ENCODE measurements around the gene MAMDC2. TPM values are rescaled to one million over a fixed set of nuclear protein-coding genes. Genes with fewer than 3 reads are reported as not detected.

The MAMDC2 gene
- total and polyA plus RNA-seq, 5 donors from 2014 or later, result 0.10 TPM; not detected in 4

- H3K4me1 Mint-ChIP-seq, result peaks cover 0 to 3% (median 0%) of the 10 kb centered on the region in 4 donors
- peaks cover 0 to 2% (median 0%) of the 10 kb centered on the region in 7 donors for H3K9me3 Mint-ChIP-seq
- Histone ChIP-seq H3K27ac (ENCODE audit: insufficient read depth, low read length, poor library complexity, severe bottlenecking) (no peak overlapping the region), H3K4me1 (ENCODE audit: control insufficient read depth, insufficient read depth, low read length, poor library complexity, severe bottlenecking) (no peaks in the 10 kb centered on the region), H3K4me3 (ENCODE audit: low read depth, low read length) (no peak overlapping the region), H3K36me3 (ENCODE audit: control insufficient read depth, insufficient read depth, low read length) (no peaks in the 10 kb centered on the region), H3K27me3 (ENCODE audit: control insufficient read depth, insufficient read depth, low read length) (no peaks in the 10 kb centered on the region), H3K9me3 (ENCODE audit: control insufficient read depth in 2 of 2, low read length in 2 of 2) (no peaks in the 10 kb centered on the region)
- H3K27me3 Mint-ChIP-seq, result peaks cover 10% of the 10 kb centered on the region
- H3K36me3 Mint-ChIP-seq, result no peaks in the 10 kb centered on the region
- no peak overlapping the region for H3K27ac Mint-ChIP-seq
- no peak for ATAC-seq (ENCODE audit: low read depth in 2 of 2)
- H3K4me3 Mint-ChIP-seq, result no peak overlapping the region
- DNase-seq, result no peak
Measured at GRCh38 chr9:70144131-70144503, 100.5 kb downstream of the MAMDC2 start.

- H3K4me3 ChIP-seq (ENCODE audit: low read depth, low read length), result no peak overlapping the region
- DNase-seq (no peak), ATAC-seq (ENCODE audit: low read depth in 2 of 2) (no peak)
- Mint-ChIP-seq H3K27ac (no peak overlapping the region), H3K36me3 (no peaks in the 10 kb centered on the region), H3K4me1 (peaks cover 0 to 3% (median 0%) of the 10 kb centered on the region in 4 donors), H3K4me3 (no peak overlapping the region), H3K9me3 (peaks cover 0 to 1% (median 0%) of the 10 kb centered on the region in 7 donors), H3K27me3 (peaks cover 10% of the 10 kb centered on the region)
- H3K9me3 ChIP-seq (ENCODE audit: control insufficient read depth in 2 of 2, low read length in 2 of 2), result no peaks in the 10 kb centered on the region
- no peaks in the 10 kb centered on the region for H3K4me1 ChIP-seq (ENCODE audit: control insufficient read depth, insufficient read depth, low read length, poor library complexity, severe bottlenecking)
- no peak overlapping the region for H3K27ac ChIP-seq (ENCODE audit: insufficient read depth, low read length, poor library complexity, severe bottlenecking)
- no peaks in the 10 kb centered on the region for H3K27me3 ChIP-seq (ENCODE audit: control insufficient read depth, insufficient read depth, low read length)
- H3K36me3 ChIP-seq (ENCODE audit: control insufficient read depth, insufficient read depth, low read length), result no peaks in the 10 kb centered on the region
Measured at GRCh38 chr9:70145981-70146380, 102.3 kb downstream of the MAMDC2 start.

GRCh38 chr9:70147196-70147595 is 103.5 kb downstream of the MAMDC2 start:
- ATAC-seq (ENCODE audit: low read depth in 2 of 2), result no peak
- H3K4me1 Mint-ChIP-seq, result peaks cover 0 to 3% (median 0%) of the 10 kb centered on the region in 4 donors
- H3K4me3 Mint-ChIP-seq, result no peak overlapping the region
- Histone ChIP-seq H3K4me3 (ENCODE audit: low read depth, low read length) (no peak overlapping the region), H3K36me3 (ENCODE audit: control insufficient read depth, insufficient read depth, low read length) (no peaks in the 10 kb centered on the region), H3K4me1 (ENCODE audit: control insufficient read depth, insufficient read depth, low read length, poor library complexity, severe bottlenecking) (no peaks in the 10 kb centered on the region), H3K27me3 (ENCODE audit: control insufficient read depth, insufficient read depth, low read length) (no peaks in the 10 kb centered on the region), H3K27ac (ENCODE audit: insufficient read depth, low read length, poor library complexity, severe bottlenecking) (no peak overlapping the region), H3K9me3 (ENCODE audit: control insufficient read depth in 2 of 2, low read length in 2 of 2) (no peaks in the 10 kb centered on the region)
- H3K27me3 Mint-ChIP-seq, result peaks cover 5% of the 10 kb centered on the region
- H3K9me3 Mint-ChIP-seq, result peaks cover 0 to 1% (median 0%) of the 10 kb centered on the region in 7 donors
- DNase-seq, result no peak
- H3K27ac Mint-ChIP-seq, result no peak overlapping the region
- H3K36me3 Mint-ChIP-seq, result no peaks in the 10 kb centered on the region

GRCh38 chr9:70147651-70148050 is 104.0 kb downstream of the MAMDC2 start:
- H3K4me1 Mint-ChIP-seq, result peaks cover 0 to 3% (median 0%) of the 10 kb centered on the region in 4 donors
- H3K27ac Mint-ChIP-seq, result no peak overlapping the region
- no peak for ATAC-seq (ENCODE audit: low read depth in 2 of 2)

GRCh38 chr9:70152350-70152749 is 108.7 kb downstream of the MAMDC2 start:
- Histone ChIP-seq H3K9me3 (ENCODE audit: control insufficient read depth in 2 of 2, low read length in 2 of 2) (no peaks in the 10 kb centered on the region), H3K36me3 (ENCODE audit: control insufficient read depth, insufficient read depth, low read length) (no peaks in the 10 kb centered on the region), H3K4me1 (ENCODE audit: control insufficient read depth, insufficient read depth, low read length, poor library complexity, severe bottlenecking) (no peaks in the 10 kb centered on the region), H3K4me3 (ENCODE audit: low read depth, low read length) (no peak overlapping the region), H3K27ac (ENCODE audit: insufficient read depth, low read length, poor library complexity, severe bottlenecking) (no peak overlapping the region), H3K27me3 (ENCODE audit: control insufficient read depth, insufficient read depth, low read length) (peaks cover 4% of the 10 kb centered on the region)
- DNase-seq (no peak), ATAC-seq (ENCODE audit: low read depth in 2 of 2) (no peak)
- Mint-ChIP-seq H3K36me3 (no peaks in the 10 kb centered on the region), H3K9me3 (peaks cover 0 to 2% (median 0%) of the 10 kb centered on the region in 7 donors), H3K27ac (no peak overlapping the region), H3K27me3 (peaks cover 12% of the 10 kb centered on the region), H3K4me3 (no peak overlapping the region), H3K4me1 (peaks cover 0 to 3% (median 0%) of the 10 kb centered on the region in 4 donors)

More at GRCh38 chr9:70147651-70148050, 104.0 kb downstream of the MAMDC2 start:
- Histone ChIP-seq H3K27ac (ENCODE audit: insufficient read depth, low read length, poor library complexity, severe bottlenecking) (no peak overlapping the region), H3K36me3 (ENCODE audit: control insufficient read depth, insufficient read depth, low read length) (no peaks in the 10 kb centered on the region), H3K9me3 (ENCODE audit: control insufficient read depth in 2 of 2, low read length in 2 of 2) (no peaks in the 10 kb centered on the region), H3K4me3 (ENCODE audit: low read depth, low read length) (no peak overlapping the region), H3K4me1 (ENCODE audit: control insufficient read depth, insufficient read depth, low read length, poor library complexity, severe bottlenecking) (no peaks in the 10 kb centered on the region), H3K27me3 (ENCODE audit: control insufficient read depth, insufficient read depth, low read length) (no peaks in the 10 kb centered on the region)
- H3K27me3 Mint-ChIP-seq, result peaks cover 5% of the 10 kb centered on the region
- no peaks in the 10 kb centered on the region for H3K36me3 Mint-ChIP-seq
- peaks cover 0 to 1% (median 0%) of the 10 kb centered on the region in 7 donors for H3K9me3 Mint-ChIP-seq
- no peak for DNase-seq
- no peak overlapping the region for H3K4me3 Mint-ChIP-seq

GRCh38 chr9:70156729-70157128 is 113.1 kb downstream of the MAMDC2 start:
- Mint-ChIP-seq H3K27me3 (peaks cover 14% of the 10 kb centered on the region), H3K4me3 (no peak overlapping the region), H3K9me3 (peaks cover 0 to 2% (median 0%) of the 10 kb centered on the region in 7 donors), H3K27ac (no peak overlapping the region), H3K4me1 (no peaks in the 10 kb centered on the region), H3K36me3 (no peaks in the 10 kb centered on the region)
- no peak overlapping the region for H3K4me3 ChIP-seq (ENCODE audit: low read depth, low read length)
- peaks cover 5% of the 10 kb centered on the region for H3K27me3 ChIP-seq (ENCODE audit: control insufficient read depth, insufficient read depth, low read length)
- no peaks in the 10 kb centered on the region for H3K4me1 ChIP-seq (ENCODE audit: control insufficient read depth, insufficient read depth, low read length, poor library complexity, severe bottlenecking)
- H3K9me3 ChIP-seq (ENCODE audit: control insufficient read depth in 2 of 2, low read length in 2 of 2), result no peaks in the 10 kb centered on the region
- no peak overlapping the region for H3K27ac ChIP-seq (ENCODE audit: insufficient read depth, low read length, poor library complexity, severe bottlenecking)
- ATAC-seq (ENCODE audit: low read depth in 2 of 2) (no peak), DNase-seq (no peak)
- no peaks in the 10 kb centered on the region for H3K36me3 ChIP-seq (ENCODE audit: control insufficient read depth, insufficient read depth, low read length)

- Histone ChIP-seq H3K4me3 (ENCODE audit: low read depth, low read length) (no peak overlapping the region), H3K9me3 (ENCODE audit: control insufficient read depth in 2 of 2, low read length in 2 of 2) (no peaks in the 10 kb centered on the region), H3K27ac (ENCODE audit: insufficient read depth, low read length, poor library complexity, severe bottlenecking) (no peak overlapping the region), H3K36me3 (ENCODE audit: control insufficient read depth, insufficient read depth, low read length) (no peaks in the 10 kb centered on the region), H3K4me1 (ENCODE audit: control insufficient read depth, insufficient read depth, low read length, poor library complexity, severe bottlenecking) (no peaks in the 10 kb centered on the region), H3K27me3 (ENCODE audit: control insufficient read depth, insufficient read depth, low read length) (peaks cover 3% of the 10 kb centered on the region)
- no peak for ATAC-seq (ENCODE audit: low read depth in 2 of 2)
- peaks cover 16% of the 10 kb centered on the region for H3K27me3 Mint-ChIP-seq
- H3K4me3 Mint-ChIP-seq, result no peak overlapping the region
- H3K27ac Mint-ChIP-seq, result no peak overlapping the region
- H3K36me3 Mint-ChIP-seq, result no peaks in the 10 kb centered on the region
- DNase-seq, result no peak
- H3K4me1 Mint-ChIP-seq, result no peaks in the 10 kb centered on the region
- H3K9me3 Mint-ChIP-seq, result peaks cover 0 to 2% (median 0%) of the 10 kb centered on the region in 7 donors
Measured at GRCh38 chr9:70159630-70160029, 116.0 kb downstream of the MAMDC2 start.
